ENCODE data around the gene CFTR.

CFTR gene

GRCh38 chr7:117673839-117674238 lies 194.0 kb downstream of the CFTR start:
- H3K27me3 ChIP-seq (ENCODE audit: control insufficient read depth, insufficient read depth, low read length): no peaks in the 10 kb centered on the region
- H3K27ac ChIP-seq (ENCODE audit: low read length): peak overlapping the region; percentile 18
- H3K4me1 ChIP-seq (ENCODE audit: control insufficient read depth, low read depth, low read length): peaks cover 59% of the 10 kb centered on the region
- no peaks in the 10 kb centered on the region for H3K36me3 ChIP-seq (ENCODE audit: control insufficient read depth, low read depth, low read length)
- no peak overlapping the region for H3K9ac ChIP-seq (ENCODE audit: low read length)
- H3K9me3 ChIP-seq (ENCODE audit: control insufficient read depth, low read depth, low read length): no peaks in the 10 kb centered on the region
- H3K4me3 ChIP-seq (ENCODE audit: low read length): peak overlapping the region; percentile 17

- Histone ChIP-seq H3K4me1 (ENCODE audit: control insufficient read depth, low read depth, low read length) (peaks cover 59% of the 10 kb centered on the region), H3K27ac (ENCODE audit: low read length) (no peak overlapping the region), H3K9me3 (ENCODE audit: control insufficient read depth, low read depth, low read length) (no peaks in the 10 kb centered on the region), H3K36me3 (ENCODE audit: control insufficient read depth, low read depth, low read length) (no peaks in the 10 kb centered on the region), H3K4me3 (ENCODE audit: low read length) (peak overlapping the region; percentile 22), H3K9ac (ENCODE audit: low read length) (no peak overlapping the region), H3K27me3 (ENCODE audit: control insufficient read depth, insufficient read depth, low read length) (no peaks in the 10 kb centered on the region)
Observed at GRCh38 chr7:117674617-117675016, 194.8 kb downstream of the CFTR start.

GRCh38 chr7:117675497-117676435 lies 195.9 kb downstream of the CFTR start:
- peaks cover 57% of the 10 kb centered on the region for H3K4me1 ChIP-seq (ENCODE audit: control insufficient read depth, low read depth, low read length)
- no peaks in the 10 kb centered on the region for H3K27me3 ChIP-seq (ENCODE audit: control insufficient read depth, insufficient read depth, low read length)
- no peak overlapping the region for H3K27ac ChIP-seq (ENCODE audit: low read length)
- H3K9ac ChIP-seq (ENCODE audit: low read length): no peak overlapping the region
- no peak overlapping the region for H3K4me3 ChIP-seq (ENCODE audit: low read length)
- no peaks in the 10 kb centered on the region for H3K36me3 ChIP-seq (ENCODE audit: control insufficient read depth, low read depth, low read length)
- H3K9me3 ChIP-seq (ENCODE audit: control insufficient read depth, low read depth, low read length): no peaks in the 10 kb centered on the region

GRCh38 chr7:117679120-117679519 lies 199.3 kb downstream of the CFTR start:
- Histone ChIP-seq H3K27me3 (ENCODE audit: control insufficient read depth, insufficient read depth, low read length) (no peaks in the 10 kb centered on the region), H3K36me3 (ENCODE audit: control insufficient read depth, low read depth, low read length) (no peaks in the 10 kb centered on the region), H3K4me1 (ENCODE audit: control insufficient read depth, low read depth, low read length) (peaks cover 39% of the 10 kb centered on the region), H3K9me3 (ENCODE audit: control insufficient read depth, low read depth, low read length) (no peaks in the 10 kb centered on the region), H3K27ac (ENCODE audit: low read length) (no peak overlapping the region), H3K4me3 (ENCODE audit: low read length) (no peak overlapping the region), H3K9ac (ENCODE audit: low read length) (no peak overlapping the region)

- H3K36me3 ChIP-seq (ENCODE audit: control insufficient read depth, low read depth, low read length): no peaks in the 10 kb centered on the region
- no peaks in the 10 kb centered on the region for H3K27me3 ChIP-seq (ENCODE audit: control insufficient read depth, insufficient read depth, low read length)
- no peak overlapping the region for H3K9ac ChIP-seq (ENCODE audit: low read length)
- H3K4me1 ChIP-seq (ENCODE audit: control insufficient read depth, low read depth, low read length): peaks cover 12% of the 10 kb centered on the region
- H3K4me3 ChIP-seq (ENCODE audit: low read length): no peak overlapping the region
- no peaks in the 10 kb centered on the region for H3K9me3 ChIP-seq (ENCODE audit: control insufficient read depth, low read depth, low read length)
- no peak overlapping the region for H3K27ac ChIP-seq (ENCODE audit: low read length)
Observed at GRCh38 chr7:117682681-117683385, 203.0 kb downstream of the CFTR start.

- no peaks in the 10 kb centered on the region for H3K27me3 ChIP-seq (ENCODE audit: control insufficient read depth, insufficient read depth, low read length)
- no peak overlapping the region for H3K27ac ChIP-seq (ENCODE audit: low read length)
- H3K4me1 ChIP-seq (ENCODE audit: control insufficient read depth, low read depth, low read length): peaks cover 12% of the 10 kb centered on the region
- H3K9ac ChIP-seq (ENCODE audit: low read length): no peak overlapping the region
- no peak overlapping the region for H3K4me3 ChIP-seq (ENCODE audit: low read length)
- no peaks in the 10 kb centered on the region for H3K36me3 ChIP-seq (ENCODE audit: control insufficient read depth, low read depth, low read length)
- H3K9me3 ChIP-seq (ENCODE audit: control insufficient read depth, low read depth, low read length): no peaks in the 10 kb centered on the region
Observed at GRCh38 chr7:117683430-117684175, 203.8 kb downstream of the CFTR start.

- Histone ChIP-seq H3K9me3 (ENCODE audit: control insufficient read depth, low read depth, low read length) (no peaks in the 10 kb centered on the region), H3K27ac (ENCODE audit: low read length) (no peak overlapping the region), H3K9ac (ENCODE audit: low read length) (no peak overlapping the region), H3K27me3 (ENCODE audit: control insufficient read depth, insufficient read depth, low read length) (no peaks in the 10 kb centered on the region), H3K4me3 (ENCODE audit: low read length) (no peak overlapping the region), H3K4me1 (ENCODE audit: control insufficient read depth, low read depth, low read length) (peaks cover 12% of the 10 kb centered on the region), H3K36me3 (ENCODE audit: control insufficient read depth, low read depth, low read length) (no peaks in the 10 kb centered on the region)
Observed at GRCh38 chr7:117685795-117686194, 206.0 kb downstream of the CFTR start.

- Histone ChIP-seq H3K4me3 (ENCODE audit: low read length) (no peak overlapping the region), H3K9me3 (ENCODE audit: control insufficient read depth, low read depth, low read length) (no peaks in the 10 kb centered on the region), H3K4me1 (ENCODE audit: control insufficient read depth, low read depth, low read length) (peaks cover 12% of the 10 kb centered on the region), H3K9ac (ENCODE audit: low read length) (no peak overlapping the region), H3K27me3 (ENCODE audit: control insufficient read depth, insufficient read depth, low read length) (no peaks in the 10 kb centered on the region), H3K27ac (ENCODE audit: low read length) (no peak overlapping the region), H3K36me3 (ENCODE audit: control insufficient read depth, low read depth, low read length) (no peaks in the 10 kb centered on the region)
Observed at GRCh38 chr7:117686311-117686935, 206.6 kb downstream of the CFTR start.

- Histone ChIP-seq H3K9me3 (ENCODE audit: control insufficient read depth, low read depth, low read length) (no peaks in the 10 kb centered on the region), H3K27me3 (ENCODE audit: control insufficient read depth, insufficient read depth, low read length) (no peaks in the 10 kb centered on the region), H3K4me1 (ENCODE audit: control insufficient read depth, low read depth, low read length) (peaks cover 8% of the 10 kb centered on the region), H3K36me3 (ENCODE audit: control insufficient read depth, low read depth, low read length) (no peaks in the 10 kb centered on the region), H3K9ac (ENCODE audit: low read length) (no peak overlapping the region), H3K4me3 (ENCODE audit: low read length) (no peak overlapping the region), H3K27ac (ENCODE audit: low read length) (no peak overlapping the region)
Observed at GRCh38 chr7:117688126-117688525, 208.3 kb downstream of the CFTR start.

- H3K36me3 ChIP-seq (ENCODE audit: control insufficient read depth, low read depth, low read length): no peaks in the 10 kb centered on the region
- H3K27me3 ChIP-seq (ENCODE audit: control insufficient read depth, insufficient read depth, low read length): no peaks in the 10 kb centered on the region
- H3K9ac ChIP-seq (ENCODE audit: low read length): no peak overlapping the region
Observed at GRCh38 chr7:117689406-117689805, 209.6 kb downstream of the CFTR start.

GRCh38 chr7:117690147-117690546 lies 210.3 kb downstream of the CFTR start:
- Histone ChIP-seq H3K4me1 (ENCODE audit: control insufficient read depth, low read depth, low read length) (no peaks in the 10 kb centered on the region), H3K27ac (ENCODE audit: low read length) (no peak overlapping the region), H3K27me3 (ENCODE audit: control insufficient read depth, insufficient read depth, low read length) (no peaks in the 10 kb centered on the region), H3K9me3 (ENCODE audit: control insufficient read depth, low read depth, low read length) (no peaks in the 10 kb centered on the region), H3K9ac (ENCODE audit: low read length) (no peak overlapping the region), H3K36me3 (ENCODE audit: control insufficient read depth, low read depth, low read length) (no peaks in the 10 kb centered on the region), H3K4me3 (ENCODE audit: low read length) (no peak overlapping the region)

More at GRCh38 chr7:117689406-117689805, 209.6 kb downstream of the CFTR start:
- no peak overlapping the region for H3K27ac ChIP-seq (ENCODE audit: low read length)
- no peaks in the 10 kb centered on the region for H3K9me3 ChIP-seq (ENCODE audit: control insufficient read depth, low read depth, low read length)
- no peaks in the 10 kb centered on the region for H3K4me1 ChIP-seq (ENCODE audit: control insufficient read depth, low read depth, low read length)
- no peak overlapping the region for H3K4me3 ChIP-seq (ENCODE audit: low read length)

Data from iPS-18a (cell line).